ENCODE data around the gene MEGF6.

- TF ChIP-seq CTCF (IDR thresholded peaks at IDR 0.05), result no peak
- no peak for TF ChIP-seq POLR2A (IDR thresholded peaks at IDR 0.05)
- TF ChIP-seq POLR2AphosphoS5 (IDR thresholded peaks at IDR 0.05), result no peak
- TF ChIP-seq EP300 (IDR thresholded peaks at IDR 0.05), result no peak
Observed at GRCh38 chr1:3515272-3515671, 96.0 kb downstream of the MEGF6 start.

All from suprapubic skin (tissue), 4 donors.